Fibroblast of lung (primary cell): ENCODE results near the gene PAX2.

ENCODE experiments used
- CTCF ChIP-seq, 2 donors: IDR thresholded peaks in 1 of 2; conservative IDR thresholded peaks in 1 of 2; 1 replicate in 1 of 2; 2 replicates in 1 of 2; pipeline ENCODE4 v1.5.1; 2011 to 2012; ENCODE audit warnings: low read length in 2 of 2, control low read depth in 1 of 2, inconsistent platforms in 1 of 2, low read depth in 1 of 2, mild to moderate bottlenecking in 1 of 2
- EZH2 ChIP-seq: IDR thresholded peaks from 2 replicates; pipeline ENCODE4 v1.5.1; 2012; ENCODE audit warnings: low read length, control low read depth, mild to moderate bottlenecking; ENCODE audit errors: missing control alignments

GRCh38 chr10:100875484-100876166, 130.2 kb downstream of the PAX2 start:
- TF ChIP-seq CTCF (conservative IDR thresholded peaks at IDR 0.05 in 1 of 2, IDR thresholded peaks at IDR 0.05 in 1 of 2; ENCODE audit: low read depth in 1 of 2, low read length in 2 of 2) (no peak), EZH2 (no peak)
